ENCODE results near the gene RPS6KA2.

RPS6KA2 gene

GRCh38 chr6:166575205-166575604, 51.8 kb downstream of the RPS6KA2 start:
- DNase-seq: no peak

- no peak for DNase-seq
Measured at GRCh38 chr6:166573511-166574216, 53.4 kb downstream of the RPS6KA2 start.

GRCh38 chr6:166572370-166573261, 54.4 kb downstream of the RPS6KA2 start:
- no peak for DNase-seq

- no peak for DNase-seq
Measured at GRCh38 chr6:166570929-166571713, 55.9 kb downstream of the RPS6KA2 start.

GRCh38 chr6:166569206-166569605, 57.8 kb downstream of the RPS6KA2 start:
- DNase-seq: no peak

- DNase-seq: no peak
Measured at GRCh38 chr6:166567813-166568212, 59.2 kb downstream of the RPS6KA2 start.

- no peak for DNase-seq
Measured at GRCh38 chr6:166567107-166567506, 59.9 kb downstream of the RPS6KA2 start.

- DNase-seq: no peak
Measured at GRCh38 chr6:166566026-166567011, 60.7 kb downstream of the RPS6KA2 start.

- no peak for DNase-seq
Measured at GRCh38 chr6:166565084-166565967, 61.7 kb downstream of the RPS6KA2 start.

- no peak for DNase-seq
Measured at GRCh38 chr6:166563805-166564204, 63.2 kb downstream of the RPS6KA2 start.

GRCh38 chr6:166563200-166563599, 63.9 kb downstream of the RPS6KA2 start:
- no peak for DNase-seq

GRCh38 chr6:166562726-166563125, 64.3 kb downstream of the RPS6KA2 start:
- DNase-seq: no peak

GRCh38 chr6:166561771-166562359, 65.2 kb downstream of the RPS6KA2 start:
- no peak for DNase-seq

GRCh38 chr6:166560222-166560621, 66.8 kb downstream of the RPS6KA2 start:
- DNase-seq: no peak

- no peak for DNase-seq
Measured at GRCh38 chr6:166559662-166560061, 67.4 kb downstream of the RPS6KA2 start.

GRCh38 chr6:166559211-166559610, 67.8 kb downstream of the RPS6KA2 start:
- no peak for DNase-seq

GRCh38 chr6:166558156-166559005, 68.7 kb downstream of the RPS6KA2 start:
- DNase-seq: no peak

- no peak for DNase-seq
Measured at GRCh38 chr6:166556863-166557322, 70.2 kb downstream of the RPS6KA2 start.

- DNase-seq: no peak
Measured at GRCh38 chr6:166556336-166556735, 70.7 kb downstream of the RPS6KA2 start.
